ENCODE measurements around the gene MS4A18.

DNA sequence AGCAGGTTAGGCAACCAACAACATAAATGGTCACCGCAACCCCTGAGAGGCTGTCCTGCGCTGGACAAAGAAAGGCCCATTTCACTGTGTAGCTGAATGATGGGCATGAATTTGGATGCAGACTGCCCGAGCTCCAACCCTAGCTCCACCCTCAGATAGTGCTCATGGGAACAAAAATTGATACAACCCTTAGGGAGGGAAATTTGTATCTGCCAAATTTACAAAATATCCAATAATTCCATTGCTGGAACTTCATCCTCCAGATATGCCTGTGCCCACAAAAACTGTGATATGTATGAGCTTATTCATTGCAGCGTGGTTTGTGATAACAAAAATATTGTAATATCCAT is 23.1 kb upstream of the MS4A18 start:
- TF ChIP-seq, protein P1, sequence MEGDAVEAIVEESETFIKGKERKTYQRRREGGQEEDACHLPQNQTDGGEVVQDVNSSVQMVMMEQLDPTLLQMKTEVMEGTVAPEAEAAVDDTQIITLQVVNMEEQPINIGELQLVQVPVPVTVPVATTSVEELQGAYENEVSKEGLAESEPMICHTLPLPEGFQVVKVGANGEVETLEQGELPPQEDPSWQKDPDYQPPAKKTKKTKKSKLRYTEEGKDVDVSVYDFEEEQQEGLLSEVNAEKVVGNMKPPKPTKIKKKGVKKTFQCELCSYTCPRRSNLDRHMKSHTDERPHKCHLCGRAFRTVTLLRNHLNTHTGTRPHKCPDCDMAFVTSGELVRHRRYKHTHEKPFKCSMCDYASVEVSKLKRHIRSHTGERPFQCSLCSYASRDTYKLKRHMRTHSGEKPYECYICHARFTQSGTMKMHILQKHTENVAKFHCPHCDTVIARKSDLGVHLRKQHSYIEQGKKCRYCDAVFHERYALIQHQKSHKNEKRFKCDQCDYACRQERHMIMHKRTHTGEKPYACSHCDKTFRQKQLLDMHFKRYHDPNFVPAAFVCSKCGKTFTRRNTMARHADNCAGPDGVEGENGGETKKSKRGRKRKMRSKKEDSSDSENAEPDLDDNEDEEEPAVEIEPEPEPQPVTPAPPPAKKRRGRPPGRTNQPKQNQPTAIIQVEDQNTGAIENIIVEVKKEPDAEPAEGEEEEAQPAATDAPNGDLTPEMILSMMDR (IDR thresholded peaks at IDR 0.05), result no peak
- TF ChIP-seq ZFX (IDR thresholded peaks at IDR 0.05; ENCODE audit: borderline replicate concordance), result no peak
